H9 (cell line): Measurements from ENCODE around the gene FMO2. TPM values are rescaled to one million over a fixed set of nuclear protein-coding genes. Genes with fewer than 3 reads are reported as not detected.

Experiments used
- DNase-seq: peaks from one replicate; pipeline ENCODE4 v3.0.0-alpha.2; 2017
- H2AFZ ChIP-seq: one replicate; pipeline ENCODE4 v1.6.1; 2013; ENCODE audit warnings: mild to moderate bottlenecking, low read length, control low read depth, moderate library complexity
- H2AK5ac ChIP-seq: 2 replicates; pipeline ENCODE4 v1.6.1; 2013; ENCODE audit warnings: low read length, control low read depth, mixed read lengths; ENCODE audit not compliant: insufficient read length
- H2BK120ac ChIP-seq: one replicate; pipeline ENCODE4 v1.6.1; 2013; ENCODE audit warnings: low read depth, mild to moderate bottlenecking, low read length, control low read depth, inconsistent platforms; ENCODE audit not compliant: poor library complexity, severe bottlenecking
- H2BK12ac ChIP-seq: 2 replicates; pipeline ENCODE4 v1.6.1; 2013; ENCODE audit warnings: low read length, control low read depth, mixed read lengths, low read depth; ENCODE audit not compliant: insufficient read length
- H2BK15ac ChIP-seq: 2 replicates; pipeline ENCODE4 v1.6.1; 2013; ENCODE audit warnings: low read depth, low read length, control low read depth
- H2BK20ac ChIP-seq: one replicate; pipeline ENCODE4 v1.6.1; 2013; ENCODE audit warnings: low read depth, mild to moderate bottlenecking, low read length, control low read depth, inconsistent platforms; ENCODE audit not compliant: poor library complexity, severe bottlenecking
- H2BK5ac ChIP-seq: 2 replicates; pipeline ENCODE4 v1.6.1; 2013; ENCODE audit warnings: low read length, control low read depth, mixed read lengths; ENCODE audit not compliant: insufficient read length
- H3K14ac ChIP-seq: 2 replicates; pipeline ENCODE4 v1.6.1; 2013; ENCODE audit warnings: low read length, control low read depth; ENCODE audit not compliant: insufficient read depth
- H3K18ac ChIP-seq: 2 replicates; pipeline ENCODE4 v1.6.1; 2013; ENCODE audit warnings: low read depth, mild to moderate bottlenecking, mixed read lengths, low read length, control low read depth; ENCODE audit not compliant: insufficient read length
- H3K23ac ChIP-seq: 2 replicates; pipeline ENCODE4 v1.6.1; 2013; ENCODE audit warnings: low read length, control low read depth, mixed read lengths, low read depth; ENCODE audit not compliant: insufficient read length
- H3K23me2 ChIP-seq: 2 replicates; pipeline ENCODE4 v1.6.1; 2013; ENCODE audit warnings: low read depth, mild to moderate bottlenecking, mixed read lengths, low read length, control low read depth; ENCODE audit not compliant: insufficient read length, poor library complexity, severe bottlenecking
- H3K27ac ChIP-seq: 2 replicates; pipeline ENCODE4 v1.5.1; 2013; ENCODE audit warnings: low read length, control low read depth, mixed read lengths, low read depth; ENCODE audit not compliant: insufficient read length
- H3K27me3 ChIP-seq: 2 replicates; pipeline ENCODE4 v1.6.1; 2013; ENCODE audit warnings: low read length, control low read depth, inconsistent platforms; ENCODE audit not compliant: insufficient read depth
- H3K4ac ChIP-seq: 2 replicates; pipeline ENCODE4 v1.6.1; 2013; ENCODE audit warnings: low read depth, mild to moderate bottlenecking, control low read depth, inconsistent platforms, low read length, moderate library complexity
- H3K4me1 ChIP-seq: 2 replicates; pipeline ENCODE4 v1.6.1; 2013; ENCODE audit warnings: low read length, control low read depth, inconsistent platforms; ENCODE audit not compliant: insufficient read depth
- H3K4me2 ChIP-seq: 2 replicates; pipeline ENCODE4 v1.6.1; 2013; ENCODE audit warnings: low read length, control low read depth, mixed read lengths; ENCODE audit not compliant: insufficient read length, insufficient read depth
- H3K56ac ChIP-seq: 2 replicates; pipeline ENCODE4 v1.6.1; 2013; ENCODE audit warnings: low read depth, mild to moderate bottlenecking, mixed read lengths, low read length, control low read depth; ENCODE audit not compliant: insufficient read length
- H3K79me1 ChIP-seq: 2 replicates; pipeline ENCODE4 v1.6.1; 2013; ENCODE audit warnings: low read depth, mild to moderate bottlenecking, moderate library complexity, low read length, control low read depth, inconsistent platforms; ENCODE audit not compliant: insufficient read depth, poor library complexity, severe bottlenecking
- H3K79me2 ChIP-seq: 2 replicates; pipeline ENCODE4 v1.6.1; 2013; ENCODE audit warnings: low read length, control low read depth, inconsistent platforms; ENCODE audit not compliant: insufficient read depth
- H3K9ac ChIP-seq: 2 replicates; pipeline ENCODE4 v1.6.1; 2013; ENCODE audit warnings: low read length, control low read depth, mixed read lengths; ENCODE audit not compliant: insufficient read length; ENCODE audit errors: extremely low read depth
- H3K9me3 ChIP-seq: one replicate; pipeline ENCODE4 v1.6.1; 2013; ENCODE audit warnings: low read depth, low read length, inconsistent platforms; ENCODE audit not compliant: control insufficient read depth
- H3T11ph ChIP-seq: one replicate; pipeline ENCODE4 v1.6.1; 2013; ENCODE audit warnings: mild to moderate bottlenecking, low read length, control low read depth, inconsistent platforms
- H4K20me1 ChIP-seq: one replicate; pipeline ENCODE4 v1.6.1; 2013; ENCODE audit not compliant: control insufficient read depth, insufficient read length, insufficient read depth
- H4K5ac ChIP-seq: 2 replicates; pipeline ENCODE4 v1.6.1; 2013; ENCODE audit warnings: low read depth, mild to moderate bottlenecking, mixed read lengths, low read length, control low read depth; ENCODE audit not compliant: insufficient read length
- H4K8ac ChIP-seq: replicated peaks from 2 replicates; pipeline ENCODE4 v1.6.1; 2013; ENCODE audit warnings: low read length, control low read depth, mixed read lengths, low read depth; ENCODE audit not compliant: insufficient read length
- H4K91ac ChIP-seq: 2 replicates; pipeline ENCODE4 v1.6.1; 2013; ENCODE audit warnings: low read depth, mild to moderate bottlenecking, moderate library complexity, mixed read lengths, low read length, control low read depth; ENCODE audit not compliant: insufficient read length
- H3K27ac Mint-ChIP-seq, 3 experiments: 2 replicates in 2 of 3; 3 replicates in 1 of 3; pipeline ENCODE4 v1.8.0; 2020 to 2021; ENCODE audit warnings: mixed read lengths in 3 of 3, mild to moderate bottlenecking in 1 of 3, moderate library complexity in 1 of 3
- H3K27me3 Mint-ChIP-seq: 2 replicates; pipeline ENCODE4 v1.8.0; 2021; ENCODE audit warnings: low read depth, mild to moderate bottlenecking, moderate library complexity, mixed read lengths
- H3K36me3 Mint-ChIP-seq, 3 experiments: 2 replicates in 2 of 3; 3 replicates in 1 of 3; pipeline ENCODE4 v1.8.0; 2020 to 2021; ENCODE audit warnings: low read depth in 3 of 3, mixed read lengths in 3 of 3; ENCODE audit not compliant: insufficient read depth in 1 of 3
- H3K4me1 Mint-ChIP-seq, 2 experiments: 2 replicates each; pipeline ENCODE4 v1.8.0; 2020; ENCODE audit warnings: mixed read lengths in 2 of 2
- H3K4me3 Mint-ChIP-seq, 2 experiments: 2 replicates in 1 of 2; 3 replicates in 1 of 2; pipeline ENCODE4 v1.8.0; 2020 to 2021; ENCODE audit warnings: mild to moderate bottlenecking in 2 of 2, mixed read lengths in 2 of 2, moderate library complexity in 1 of 2
- H3K9me3 Mint-ChIP-seq, 2 experiments: 2 replicates in 1 of 2; 3 replicates in 1 of 2; pipeline ENCODE4 v1.8.0; 2020; ENCODE audit warnings: mild to moderate bottlenecking in 2 of 2, mixed read lengths in 2 of 2, moderate library complexity in 1 of 2
- WGBS: extraction: QIAGEN DNeasy Blood & Tissue Kit; methylation state at CpG from one replicate; pipeline ENCODE4 v1.1.7; 2013; ENCODE audit warnings: missing lambda C conversion rate, low lambda C conversion rate, mixed read lengths; ENCODE audit not compliant: insufficient read length; ENCODE audit errors: extremely low coverage; 5-methylcytosine and 5-hydroxymethylcytosine counted together
- total RNA-seq: library from RNA; stranded (reverse); gene quantifications from 2 replicates; pipeline ENCODE4 v1.2.1, GENCODE V29; 2021
- TF ChIP-seq, protein P1 (sequence below): fragments of 200-600 bp; sonication (generic); conservative IDR thresholded peaks from 3 replicates; pipeline ENCODE4 v1.8.0; 2021; ENCODE audit warnings: antibody characterized with exemption, mild to moderate bottlenecking

The FMO2 gene
- total RNA-seq, 1 experiment from 2014 or later, result not detected

DNA sequence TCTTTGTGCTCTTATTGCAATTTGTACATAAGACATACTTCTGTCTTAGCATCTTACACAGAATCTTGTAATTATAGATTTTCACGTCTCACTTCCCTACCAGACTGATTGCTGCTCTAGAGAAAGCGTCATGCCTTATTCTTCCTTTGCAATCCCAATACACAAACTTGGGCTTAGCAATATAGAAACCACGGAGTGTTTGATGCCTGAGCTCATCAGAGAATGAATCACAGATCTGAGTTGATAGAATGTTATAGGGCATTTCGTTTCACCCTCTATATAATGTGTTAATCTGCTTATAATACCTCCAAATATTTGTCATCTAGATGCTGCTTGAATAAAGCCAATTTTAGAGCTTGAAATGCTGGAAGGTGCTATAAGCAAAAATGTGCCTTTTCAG is 69.8 kb downstream of the FMO2 start:
- no peaks in the 10 kb centered on the region for H3K79me2 ChIP-seq
- H2BK12ac ChIP-seq, result no peak overlapping the region
- H4K91ac ChIP-seq, result no peak overlapping the region
- no peak overlapping the region for H3K4ac ChIP-seq
- H2BK5ac ChIP-seq, result no peak overlapping the region
- Mint-ChIP-seq H3K4me3 (no peak overlapping the region), H3K4me1 (peaks cover 33% of the 10 kb centered on the region in 2 experiments), H3K36me3 (no peaks in the 10 kb centered on the region), H3K9me3 (no peaks in the 10 kb centered on the region), H3K27me3 (no peaks in the 10 kb centered on the region; the same call in none of the 2 replicates), H3K27ac (no peak overlapping the region; a peak in 1 of 7 replicates)
- no peak overlapping the region for H3K9ac ChIP-seq
- H2BK20ac ChIP-seq, result no peak overlapping the region
- H3K4me1 ChIP-seq, result peaks cover 11% of the 10 kb centered on the region; the same call in 1 of the 2 replicates
- H3K27me3 ChIP-seq, result no peaks in the 10 kb centered on the region
- no peaks in the 10 kb centered on the region for H3K79me1 ChIP-seq
- no peak overlapping the region for H3K23ac ChIP-seq
- H3K9me3 ChIP-seq, result no peaks in the 10 kb centered on the region
- no peak overlapping the region for H3K4me2 ChIP-seq
- TF ChIP-seq, protein P1, sequence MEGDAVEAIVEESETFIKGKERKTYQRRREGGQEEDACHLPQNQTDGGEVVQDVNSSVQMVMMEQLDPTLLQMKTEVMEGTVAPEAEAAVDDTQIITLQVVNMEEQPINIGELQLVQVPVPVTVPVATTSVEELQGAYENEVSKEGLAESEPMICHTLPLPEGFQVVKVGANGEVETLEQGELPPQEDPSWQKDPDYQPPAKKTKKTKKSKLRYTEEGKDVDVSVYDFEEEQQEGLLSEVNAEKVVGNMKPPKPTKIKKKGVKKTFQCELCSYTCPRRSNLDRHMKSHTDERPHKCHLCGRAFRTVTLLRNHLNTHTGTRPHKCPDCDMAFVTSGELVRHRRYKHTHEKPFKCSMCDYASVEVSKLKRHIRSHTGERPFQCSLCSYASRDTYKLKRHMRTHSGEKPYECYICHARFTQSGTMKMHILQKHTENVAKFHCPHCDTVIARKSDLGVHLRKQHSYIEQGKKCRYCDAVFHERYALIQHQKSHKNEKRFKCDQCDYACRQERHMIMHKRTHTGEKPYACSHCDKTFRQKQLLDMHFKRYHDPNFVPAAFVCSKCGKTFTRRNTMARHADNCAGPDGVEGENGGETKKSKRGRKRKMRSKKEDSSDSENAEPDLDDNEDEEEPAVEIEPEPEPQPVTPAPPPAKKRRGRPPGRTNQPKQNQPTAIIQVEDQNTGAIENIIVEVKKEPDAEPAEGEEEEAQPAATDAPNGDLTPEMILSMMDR, result no peak
- no peak overlapping the region for H3K56ac ChIP-seq
- no peak overlapping the region for H3K18ac ChIP-seq
- H4K5ac ChIP-seq, result no peak overlapping the region
- H2AFZ ChIP-seq, result no peak overlapping the region
- H2BK120ac ChIP-seq, result no peak overlapping the region
- H2BK15ac ChIP-seq, result no peak overlapping the region
- H3T11ph ChIP-seq, result no peak overlapping the region
- no peak overlapping the region for H3K14ac ChIP-seq
- DNase-seq, result no peak
- no peak overlapping the region for H2AK5ac ChIP-seq
- no peak overlapping the region for H4K8ac ChIP-seq
- H4K20me1 ChIP-seq, result no peaks in the 10 kb centered on the region
- WGBS, result no CpG with 5 or more reads among the region's 4 CpGs
- H3K27ac ChIP-seq, result no peak overlapping the region
- H3K23me2 ChIP-seq, result peaks cover 2% of the 10 kb centered on the region
